Mucosa of descending colon (tissue), 3 donors: ENCODE results near the gene KRI1. TPM values are rescaled to one million over a fixed set of nuclear protein-coding genes. Genes with fewer than 3 reads are reported as not detected.

ENCODE experiments used
- ATAC-seq: fragments of 200-7000 bp; cut with Tn5 transposase; one replicate; pipeline ENCODE4 v1.9.1; 2020; ENCODE audit warnings: mild to moderate bottlenecking, moderate library complexity
- DNase-seq, 3 donors: peaks; one replicate each; pipeline ENCODE4 v3.0.0-alpha.2; 2020
- H3K36me3 ChIP-seq: fragments of 200-600 bp; one replicate; pipeline ENCODE4 v1.8.0; 2021; ENCODE audit warnings: low read depth, mild to moderate bottlenecking
- H3K4me1 ChIP-seq: fragments of 200-600 bp; one replicate; pipeline ENCODE4 v1.8.0; 2021; ENCODE audit warnings: low read depth, mild to moderate bottlenecking
- H3K4me3 ChIP-seq: fragments of 200-600 bp; one replicate; pipeline ENCODE4 v1.8.0; 2021; ENCODE audit warnings: mild to moderate bottlenecking
- H3K9me3 ChIP-seq: fragments of 200-600 bp; one replicate; pipeline ENCODE4 v1.8.0; 2021; ENCODE audit warnings: mild to moderate bottlenecking
- CTCF ChIP-seq: fragments of 200-600 bp; IDR thresholded peaks from one replicate; pipeline ENCODE4 v1.8.0; 2022; ENCODE audit warnings: antibody characterized with exemption, mild to moderate bottlenecking
- intact Hi-C, 2 donors: fragments of 100-400 bp; cut with DNase I in 1 of 2; cut with micrococcal nuclease in 1 of 2; formaldehyde crosslinking; loops; one replicate each; pipeline versions ENCODE4 v1.11.0 to v1.11.1; 2022; cut with DNase I, micrococcal nuclease
- total RNA-seq, 3 donors: library from RNA; stranded (reverse); fragmentation: NEBNext Ultra II Directional in 2 of 3; extraction: Animal tissue kit (Norgen Biotek cat#: 25700) in 2 of 3; gene quantifications; one replicate each; pipeline versions ENCODE4 v1.2.1 to v1.2.4, GENCODE V29; 2021 to 2023
- donor health status: DM: no; HTN: no; CAD: no; lungs with moderate emphysema.
- donor health status: DM: no; HTN: no; CAD: no.
- donor health status: DM: no; HTN: yes; CAD: no.

The KRI1 gene
- total RNA-seq, 3 donors from 2014 or later: 12.0 to 23.3 (median 17.0) TPM

- Histone ChIP-seq H3K36me3 (no peaks in the 10 kb centered on the region), H3K4me3 (peak within 1 kb of the TSS; percentile 46), H3K4me1 (peaks cover 36% of the 10 kb centered on the region), H3K9me3 (no peaks in the 10 kb centered on the region)
- peak; percentile 34 for TF ChIP-seq CTCF
- intact Hi-C loops: no loop called here
- DNase-seq (peak; percentile 100), ATAC-seq (peak; percentile 85)
Measured at GRCh38 chr19:10568826-10569651, 3.2 kb upstream of the KRI1 start, which contains the start of gene CDKN2D. TSS of gene CDKN2D (minus strand) at chr19:10568979. CDS start at chr19:10568653, 326 bp downstream.

- no peak for TF ChIP-seq CTCF
- DNase-seq: peak; percentile 59 to 84 (median 80)
- Histone ChIP-seq H3K4me1 (peaks cover 36% of the 10 kb centered on the region), H3K9me3 (no peaks in the 10 kb centered on the region), H3K36me3 (no peaks in the 10 kb centered on the region), H3K4me3 (peak overlapping the region; percentile 46)
- peak; percentile 29 for ATAC-seq
- intact Hi-C loops: no loop called here
Measured at GRCh38 chr19:10568062-10568825, 2.4 kb upstream of the KRI1 start.

- Histone ChIP-seq H3K4me3 (no peak overlapping the region), H3K9me3 (no peaks in the 10 kb centered on the region), H3K36me3 (no peaks in the 10 kb centered on the region), H3K4me1 (peaks cover 36% of the 10 kb centered on the region)
- no peak for TF ChIP-seq CTCF
- DNase-seq (no peak), ATAC-seq (no peak)
- intact Hi-C loops: no loop called here
Measured at GRCh38 chr19:10567656-10568055, 1.8 kb upstream of the KRI1 start.

GRCh38 chr19:10566658-10567410 lies 1.0 kb upstream of the KRI1 start:
- intact Hi-C loops: no loop called here
- Histone ChIP-seq H3K4me3 (no peak overlapping the region), H3K9me3 (no peaks in the 10 kb centered on the region), H3K4me1 (peaks cover 34% of the 10 kb centered on the region), H3K36me3 (no peaks in the 10 kb centered on the region)
- no peak for TF ChIP-seq CTCF
- no peak for ATAC-seq
- peak; percentile 43 to 77 (median 52) for DNase-seq

GRCh38 chr19:10566408-10566657 lies 523 bp upstream of the KRI1 start:
- Histone ChIP-seq H3K4me1 (peaks cover 34% of the 10 kb centered on the region), H3K9me3 (no peaks in the 10 kb centered on the region), H3K36me3 (no peaks in the 10 kb centered on the region), H3K4me3 (no peak overlapping the region)
- TF ChIP-seq CTCF: no peak
- intact Hi-C loops: no loop called here
- no peak for DNase-seq
- no peak for ATAC-seq
